Astrocyte (in vitro differentiated cells and primary cell): ENCODE measurements around the gene ACKR2. TPM values are rescaled to one million over a fixed set of nuclear protein-coding genes. Genes with fewer than 3 reads are reported as not detected.

Source experiments
- DNase-seq: peaks from one replicate; pipeline ENCODE4 v3.0.0-alpha.2; 2010; ENCODE audit warnings: low read depth
- FAIRE-seq: peaks from 2 replicates; lab custom pipeline; 2011; peaks lifted over from hg19 to GRCh38; lab: Jason Lieb, UNC
- H2AFZ ChIP-seq: 2 replicates; pipeline ENCODE4 v1.6.0; 2012; ENCODE audit warnings: low read depth, low read length, inconsistent platforms
- H3K27ac ChIP-seq: 2 replicates; pipeline ENCODE4 v1.5.1; 2011; ENCODE audit warnings: low read depth, low read length, inconsistent platforms
- H3K27me3 ChIP-seq: 2 replicates; pipeline ENCODE4 v1.6.0; 2011; ENCODE audit warnings: low read length, inconsistent platforms; ENCODE audit not compliant: insufficient read depth
- H3K36me3 ChIP-seq: 2 replicates; pipeline ENCODE4 v1.5.1; 2011; ENCODE audit warnings: low read length, inconsistent platforms; ENCODE audit not compliant: insufficient read depth
- H3K4me1 ChIP-seq: 2 replicates; pipeline ENCODE4 v1.5.1; 2011; ENCODE audit warnings: low read length, inconsistent platforms; ENCODE audit not compliant: insufficient read depth
- H3K4me2 ChIP-seq: 2 replicates; pipeline ENCODE4 v1.6.0; 2012; ENCODE audit warnings: low read length, inconsistent platforms
- H3K4me3 ChIP-seq: 2 replicates; pipeline ENCODE4 v1.5.1; 2011; ENCODE audit warnings: low read depth, mild to moderate bottlenecking, low read length, inconsistent platforms; ENCODE audit not compliant: insufficient read depth
- H3K79me2 ChIP-seq: 2 replicates; pipeline ENCODE4 v1.6.0; 2012; ENCODE audit warnings: mild to moderate bottlenecking, low read length, inconsistent platforms; ENCODE audit not compliant: insufficient read depth
- H3K9ac ChIP-seq: 2 replicates; pipeline ENCODE4 v1.6.0; 2012; ENCODE audit warnings: mild to moderate bottlenecking, low read length, inconsistent platforms
- H3K9me3 ChIP-seq: 2 replicates; pipeline ENCODE4 v1.5.1; 2012; ENCODE audit warnings: low read depth, mild to moderate bottlenecking, low read length, inconsistent platforms; ENCODE audit not compliant: insufficient read depth
- H4K20me1 ChIP-seq: 2 replicates; pipeline ENCODE4 v1.6.0; 2012; ENCODE audit warnings: low read length, inconsistent platforms; ENCODE audit not compliant: insufficient read depth
- H3K27ac Mint-ChIP-seq: one replicate; pipeline ENCODE4 v1.8.0; 2021; ENCODE audit warnings: mild to moderate bottlenecking, mixed read lengths; ENCODE audit not compliant: unreplicated experiment
- H3K27me3 Mint-ChIP-seq: one replicate; pipeline ENCODE4 v1.8.0; 2021; ENCODE audit warnings: low read depth, mixed read lengths; ENCODE audit not compliant: unreplicated experiment
- H3K36me3 Mint-ChIP-seq: one replicate; pipeline ENCODE4 v1.8.0; 2021; ENCODE audit warnings: low read depth, mixed read lengths; ENCODE audit not compliant: unreplicated experiment
- H3K4me1 Mint-ChIP-seq: one replicate; pipeline ENCODE4 v1.8.0; 2021; ENCODE audit warnings: low read depth, mixed read lengths; ENCODE audit not compliant: unreplicated experiment
- H3K4me3 Mint-ChIP-seq: one replicate; pipeline ENCODE4 v1.8.0; 2021; ENCODE audit warnings: mild to moderate bottlenecking, moderate library complexity, mixed read lengths; ENCODE audit not compliant: unreplicated experiment
- H3K9me3 Mint-ChIP-seq: one replicate; pipeline ENCODE4 v1.8.0; 2021; ENCODE audit warnings: mild to moderate bottlenecking, mixed read lengths; ENCODE audit not compliant: unreplicated experiment
- CTCF ChIP-seq: IDR thresholded peaks from 2 replicates; pipeline ENCODE4 v1.5.1; 2011; ENCODE audit warnings: low read depth, mild to moderate bottlenecking, inconsistent platforms, low read length, moderate library complexity; ENCODE audit not compliant: insufficient read depth
- EZH2 ChIP-seq: IDR thresholded peaks from 2 replicates; pipeline ENCODE4 v1.6.1; 2012; ENCODE audit warnings: mild to moderate bottlenecking, low read length, inconsistent platforms; ENCODE audit not compliant: insufficient read depth
- total RNA-seq: library from RNA; stranded (reverse); gene quantifications from 2 replicates; pipeline ENCODE4 v1.2.1, GENCODE V29; 2021

The ACKR2 gene
- total RNA-seq, 1 donor from 2014 or later, result 1.7 TPM

GRCh38 chr3:42771271-42771670, 38.0 kb upstream of the ACKR2 start:
- FAIRE-seq, result no peak
- Histone ChIP-seq H4K20me1 (no peaks in the 10 kb centered on the region), H3K79me2 (no peaks in the 10 kb centered on the region), H3K9me3 (no peaks in the 10 kb centered on the region), H3K4me2 (no peak overlapping the region), H3K27me3 (no peaks in the 10 kb centered on the region), H3K4me1 (no peaks in the 10 kb centered on the region), H3K4me3 (no peak overlapping the region), H3K27ac (no peak overlapping the region), H3K9ac (no peak overlapping the region), H3K36me3 (no peaks in the 10 kb centered on the region), H2AFZ (no peak overlapping the region)
- Mint-ChIP-seq H3K4me3 (no peak overlapping the region), H3K4me1 (peaks cover 2% of the 10 kb centered on the region), H3K9me3 (peaks cover 2% of the 10 kb centered on the region), H3K27me3 (peaks cover 3% of the 10 kb centered on the region), H3K27ac (no peak overlapping the region), H3K36me3 (peaks cover 2% of the 10 kb centered on the region)
- TF ChIP-seq EZH2 (no peak), CTCF (no peak)
- DNase-seq, result no peak

- Mint-ChIP-seq H3K36me3 (peaks cover 2% of the 10 kb centered on the region), H3K4me3 (peak within 1 kb of the TSS; percentile 83), H3K9me3 (peaks cover 2% of the 10 kb centered on the region), H3K27me3 (no peaks in the 10 kb centered on the region), H3K27ac (no peak within 1 kb of the TSS), H3K4me1 (peaks cover 2% of the 10 kb centered on the region)
- FAIRE-seq (no peak), DNase-seq (peak; percentile 83)
- Histone ChIP-seq H3K4me3 (peak within 1 kb of the TSS; percentile 71), H3K4me1 (no peaks in the 10 kb centered on the region), H3K9ac (peak within 1 kb of the TSS; percentile 75), H4K20me1 (no peaks in the 10 kb centered on the region), H3K9me3 (no peaks in the 10 kb centered on the region), H3K27ac (peak within 1 kb of the TSS; percentile 22), H3K4me2 (peak within 1 kb of the TSS; percentile 91), H3K79me2 (no peaks in the 10 kb centered on the region), H3K36me3 (no peaks in the 10 kb centered on the region), H3K27me3 (no peaks in the 10 kb centered on the region), H2AFZ (peak within 1 kb of the TSS; percentile 62)
- TF ChIP-seq EZH2 (no peak), CTCF (no peak)
These were observed 36.4 kb upstream of the ACKR2 start, which contains the start of gene CCDC13 for GRCh38 chr3:42772670-42773408. CCDC13 (minus strand) TSS chr3:42773253; CDS start chr3:42758345, 14,908 bp downstream.

DNA sequence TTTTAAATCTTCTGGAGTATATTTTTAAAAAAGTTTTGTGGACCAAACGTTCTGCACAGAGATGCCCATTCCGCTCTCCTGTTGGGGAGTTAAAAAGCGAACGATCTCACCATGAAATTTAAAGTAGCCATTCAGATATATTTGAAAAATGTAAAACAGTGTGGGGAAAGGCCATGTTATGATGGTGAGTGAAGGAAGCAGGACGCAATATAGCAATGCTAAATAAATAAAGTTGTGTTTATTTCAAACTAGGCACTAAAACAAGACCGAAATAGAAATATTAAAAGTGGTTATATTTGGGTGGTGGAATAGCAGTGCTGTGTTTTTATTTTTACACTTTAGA, 35.9 kb upstream of the ACKR2 start:
- peak overlapping the region; percentile 83 for H3K4me3 Mint-ChIP-seq
- no peaks in the 10 kb centered on the region for H3K36me3 ChIP-seq
- peaks cover 2% of the 10 kb centered on the region for H3K4me1 Mint-ChIP-seq
- H3K4me2 ChIP-seq, result peak overlapping the region; percentile 91
- H3K27ac Mint-ChIP-seq, result no peak overlapping the region
- peak overlapping the region; percentile 75 for H3K9ac ChIP-seq
- H3K9me3 Mint-ChIP-seq, result peaks cover 2% of the 10 kb centered on the region
- H3K36me3 Mint-ChIP-seq, result peaks cover 2% of the 10 kb centered on the region
- H3K9me3 ChIP-seq, result no peaks in the 10 kb centered on the region
- H3K4me1 ChIP-seq, result no peaks in the 10 kb centered on the region
- TF ChIP-seq EZH2 (no peak), CTCF (no peak)
- FAIRE-seq, result no peak
- peak overlapping the region; percentile 62 for H2AFZ ChIP-seq
- no peaks in the 10 kb centered on the region for H3K79me2 ChIP-seq
- no peak for DNase-seq
- peak overlapping the region; percentile 22 for H3K27ac ChIP-seq
- no peaks in the 10 kb centered on the region for H4K20me1 ChIP-seq
- peak overlapping the region; percentile 71 for H3K4me3 ChIP-seq
- no peaks in the 10 kb centered on the region for H3K27me3 ChIP-seq
- no peaks in the 10 kb centered on the region for H3K27me3 Mint-ChIP-seq
